ACC112 (cell line): ENCODE measurements around the gene PPM1L.

ENCODE experiments used
- H2AFZ ChIP-seq: fragments of 200-600 bp; sonication (generic); one replicate; pipeline ENCODE4 v1.6.0; 2017; ENCODE audit warnings: antibody characterized with exemption, low read length; ENCODE audit not compliant: unreplicated experiment
- H3K27ac ChIP-seq: fragments of 200-600 bp; sonication (generic); 2 replicates; pipeline ENCODE4 v1.5.1; 2014; ENCODE audit warnings: low read depth, mild to moderate bottlenecking, antibody characterized with exemption, low read length, moderate library complexity
- H3K27me3 ChIP-seq: fragments of 200-600 bp; sonication (generic); 2 replicates; pipeline ENCODE4 v1.6.1; 2014; ENCODE audit warnings: mild to moderate bottlenecking, antibody characterized with exemption, low read length, moderate library complexity, mixed read lengths; ENCODE audit not compliant: insufficient read depth
- H3K36me3 ChIP-seq: fragments of 200-600 bp; sonication (generic); 2 replicates; pipeline ENCODE4 v1.6.1; 2016; ENCODE audit warnings: mild to moderate bottlenecking, antibody characterized with exemption, low read length, moderate library complexity, mixed read lengths; ENCODE audit not compliant: insufficient read depth
- H3K4me1 ChIP-seq: fragments of 200-600 bp; sonication (generic); one replicate; pipeline ENCODE4 v1.6.1; 2016; ENCODE audit warnings: low read length, mixed read lengths; ENCODE audit not compliant: insufficient read depth, unreplicated experiment, control insufficient read depth
- H3K4me3 ChIP-seq: fragments of 200-600 bp; sonication (generic); 2 replicates; pipeline ENCODE4 v1.5.1; 2014; ENCODE audit warnings: mild to moderate bottlenecking, low read depth, low read length
- H3K79me2 ChIP-seq: fragments of 200-600 bp; sonication (generic); one replicate; pipeline ENCODE4 v1.6.0; 2016; ENCODE audit warnings: low read length; ENCODE audit not compliant: control insufficient read depth, unreplicated experiment, insufficient read depth

Gene PPM1L

GRCh38 chr3:160784853-160785252, 28.8 kb downstream of the PPM1L start:
- Histone ChIP-seq H3K27me3 (no peaks in the 10 kb centered on the region), H3K79me2 (no peaks in the 10 kb centered on the region), H3K4me3 (no peak overlapping the region), H2AFZ (no peak overlapping the region), H3K36me3 (no peaks in the 10 kb centered on the region), H3K27ac (no peak overlapping the region), H3K4me1 (no peaks in the 10 kb centered on the region)

DNA sequence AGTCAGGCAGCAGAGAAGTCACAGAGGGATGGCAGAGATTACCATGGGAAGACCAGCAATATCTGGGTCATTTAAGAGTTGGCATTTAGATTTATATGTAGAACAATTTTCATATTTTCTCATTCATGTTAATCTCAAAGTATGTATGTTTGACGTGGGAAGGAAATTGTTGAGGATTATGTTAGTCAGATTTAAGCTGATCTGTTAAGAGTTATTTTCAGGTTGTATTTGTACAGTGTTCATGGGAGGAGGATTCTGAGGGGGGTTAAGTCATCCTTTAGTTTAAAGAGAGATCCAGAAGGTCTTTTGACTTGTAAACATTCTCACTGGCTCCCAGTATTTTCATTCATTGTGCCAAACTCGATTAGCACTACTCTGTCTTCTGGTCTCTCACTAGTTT, 34.7 kb downstream of the PPM1L start:
- H3K79me2 ChIP-seq, result no peaks in the 10 kb centered on the region
- no peaks in the 10 kb centered on the region for H3K4me1 ChIP-seq
- H3K27me3 ChIP-seq, result no peaks in the 10 kb centered on the region
- H3K27ac ChIP-seq, result no peak overlapping the region
- H3K4me3 ChIP-seq, result no peak overlapping the region
- H2AFZ ChIP-seq, result no peak overlapping the region
- H3K36me3 ChIP-seq, result no peaks in the 10 kb centered on the region

- no peak overlapping the region for H3K27ac ChIP-seq
- no peak overlapping the region for H3K4me3 ChIP-seq
- H3K4me1 ChIP-seq, result peaks cover 2% of the 10 kb centered on the region
- no peaks in the 10 kb centered on the region for H3K36me3 ChIP-seq
- no peak overlapping the region for H2AFZ ChIP-seq
- H3K27me3 ChIP-seq, result no peaks in the 10 kb centered on the region
- H3K79me2 ChIP-seq, result no peaks in the 10 kb centered on the region
These were observed 36.5 kb downstream of the PPM1L start for GRCh38 chr3:160792540-160792939.

- Histone ChIP-seq H3K4me3 (no peak overlapping the region), H3K36me3 (no peaks in the 10 kb centered on the region), H2AFZ (no peak overlapping the region), H3K27ac (no peak overlapping the region), H3K27me3 (no peaks in the 10 kb centered on the region), H3K4me1 (peaks cover 2% of the 10 kb centered on the region), H3K79me2 (no peaks in the 10 kb centered on the region)
These were observed 37.8 kb downstream of the PPM1L start for GRCh38 chr3:160793722-160794252.

DNA sequence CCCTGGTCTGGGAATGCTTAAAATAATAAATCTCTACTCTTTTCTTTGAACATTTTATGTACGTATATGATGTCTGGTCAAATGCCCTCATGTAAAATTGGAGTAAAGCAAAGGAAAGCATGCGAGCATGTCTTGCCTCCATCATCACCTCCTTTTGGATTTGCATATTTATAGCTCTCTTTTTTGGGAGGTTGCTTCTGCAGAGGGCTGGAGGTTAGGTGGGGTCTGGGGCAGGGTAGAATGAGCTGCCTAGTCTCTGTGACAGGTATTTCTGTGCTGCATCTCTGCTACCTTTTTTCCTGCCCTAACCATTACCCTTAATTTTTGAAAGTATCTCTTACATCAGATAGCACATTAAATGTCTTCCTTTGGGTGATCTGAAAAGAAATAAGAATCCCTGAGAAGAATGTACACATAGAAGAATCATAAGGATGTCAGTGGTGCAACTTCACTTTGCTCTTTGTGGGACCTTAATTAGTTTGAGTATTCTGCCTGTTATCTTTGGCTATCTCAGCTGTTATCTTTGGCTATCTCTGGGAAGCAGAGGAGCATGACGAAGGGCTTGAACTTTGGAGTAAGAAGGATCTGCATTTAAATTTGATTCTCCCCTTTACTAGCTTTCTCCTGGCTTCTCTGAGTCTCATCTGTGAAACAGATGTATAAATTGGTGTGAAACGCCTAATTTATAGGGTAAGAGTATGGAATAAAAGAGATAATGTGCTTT, 40.2 kb downstream of the PPM1L start:
- peaks cover 2% of the 10 kb centered on the region for H3K4me1 ChIP-seq
- H2AFZ ChIP-seq, result no peak overlapping the region
- H3K4me3 ChIP-seq, result no peak overlapping the region
- no peaks in the 10 kb centered on the region for H3K79me2 ChIP-seq
- H3K27ac ChIP-seq, result no peak overlapping the region
- H3K27me3 ChIP-seq, result no peaks in the 10 kb centered on the region
- no peaks in the 10 kb centered on the region for H3K36me3 ChIP-seq

- H3K4me3 ChIP-seq, result no peak overlapping the region
- H2AFZ ChIP-seq, result no peak overlapping the region
- no peaks in the 10 kb centered on the region for H3K27me3 ChIP-seq
- peaks cover 2% of the 10 kb centered on the region for H3K4me1 ChIP-seq
- H3K27ac ChIP-seq, result no peak overlapping the region
- no peaks in the 10 kb centered on the region for H3K79me2 ChIP-seq
- H3K36me3 ChIP-seq, result no peaks in the 10 kb centered on the region
These were observed 40.8 kb downstream of the PPM1L start for GRCh38 chr3:160796813-160797164.

DNA sequence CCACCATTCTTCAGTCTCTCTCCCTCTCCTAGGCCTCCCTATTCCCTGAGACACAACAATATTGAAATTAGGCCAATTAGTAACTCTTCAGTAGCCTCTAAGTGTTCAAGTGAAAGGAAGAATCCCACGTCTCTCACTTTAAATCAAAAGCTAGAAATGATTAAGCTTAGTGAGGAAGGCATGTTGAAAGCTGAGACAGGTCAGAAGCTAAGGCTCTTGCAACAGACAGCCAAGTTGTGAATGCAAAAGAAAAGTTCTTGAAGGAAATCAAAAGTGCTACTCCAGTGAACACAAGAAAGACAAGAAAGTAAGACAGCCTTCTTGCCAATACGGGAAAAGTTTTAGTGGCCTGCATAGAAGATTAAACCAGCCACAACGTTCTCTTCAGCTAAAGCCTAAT, 41.3 kb downstream of the PPM1L start:
- Histone ChIP-seq H2AFZ (no peak overlapping the region), H3K79me2 (no peaks in the 10 kb centered on the region), H3K27me3 (no peaks in the 10 kb centered on the region), H3K4me3 (no peak overlapping the region), H3K36me3 (no peaks in the 10 kb centered on the region), H3K4me1 (peaks cover 2% of the 10 kb centered on the region), H3K27ac (no peak overlapping the region)

DNA sequence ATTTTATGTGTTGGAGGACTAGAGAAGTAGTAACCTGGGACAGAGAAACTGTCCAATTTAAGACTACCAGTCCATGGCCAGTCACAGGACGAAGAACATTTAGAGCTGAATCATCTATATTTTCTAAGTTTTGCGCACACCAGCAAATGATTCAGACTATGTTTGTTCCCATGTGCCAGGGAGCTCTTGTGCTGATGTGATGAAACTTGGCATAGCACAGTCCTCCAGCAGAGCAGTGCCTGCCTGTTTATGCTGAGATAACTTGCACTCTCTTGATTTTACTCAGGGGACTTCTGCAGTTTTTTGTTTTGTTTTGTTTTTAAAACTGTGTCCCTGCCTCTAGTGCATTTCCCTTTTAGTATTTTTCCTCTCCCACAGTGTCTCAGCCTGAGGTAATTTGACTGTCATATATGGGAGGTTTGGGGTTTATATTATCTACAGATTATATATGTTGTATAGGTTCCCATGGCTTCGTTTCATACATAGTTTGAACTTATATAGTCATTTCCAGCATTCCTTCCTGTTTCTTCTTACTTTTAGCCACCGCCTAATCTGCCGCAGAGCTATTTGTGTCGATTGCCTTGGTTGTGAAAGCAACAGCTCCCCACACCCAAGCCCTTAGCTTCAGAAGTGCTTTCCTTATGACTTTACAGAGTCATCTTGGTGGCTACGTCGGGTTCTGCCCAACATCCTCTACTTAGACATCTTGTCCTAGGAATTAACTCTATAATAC, 45.5 kb downstream of the PPM1L start:
- peak overlapping the region; percentile 63 for H3K27ac ChIP-seq
- H2AFZ ChIP-seq, result no peak overlapping the region
- no peak overlapping the region for H3K4me3 ChIP-seq
- H3K4me1 ChIP-seq, result peaks cover 2% of the 10 kb centered on the region
- no peaks in the 10 kb centered on the region for H3K79me2 ChIP-seq
- no peaks in the 10 kb centered on the region for H3K36me3 ChIP-seq
- H3K27me3 ChIP-seq, result no peaks in the 10 kb centered on the region

DNA sequence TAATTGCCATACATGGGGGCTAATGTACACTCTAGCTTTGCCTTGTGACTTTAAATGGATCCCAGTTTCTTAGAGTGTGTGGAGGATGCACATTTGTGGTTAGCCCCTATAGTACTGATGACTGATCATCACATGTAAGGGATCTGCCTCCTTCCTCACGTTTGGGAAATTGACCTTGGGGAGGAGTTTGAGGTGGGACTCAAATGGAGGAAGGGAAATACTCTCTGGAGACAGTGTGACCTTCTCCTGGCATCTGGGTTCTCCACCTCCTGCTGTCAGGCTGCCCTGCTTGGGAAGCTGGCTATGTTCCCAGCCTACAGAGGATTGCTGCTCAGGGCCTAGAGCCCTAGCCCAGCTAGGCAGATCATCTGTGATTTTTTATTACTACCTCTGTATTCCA, 48.7 kb downstream of the PPM1L start:
- Histone ChIP-seq H2AFZ (no peak overlapping the region), H3K4me3 (no peak overlapping the region), H3K27me3 (no peaks in the 10 kb centered on the region), H3K27ac (no peak overlapping the region), H3K79me2 (no peaks in the 10 kb centered on the region), H3K36me3 (no peaks in the 10 kb centered on the region), H3K4me1 (no peaks in the 10 kb centered on the region)

DNA sequence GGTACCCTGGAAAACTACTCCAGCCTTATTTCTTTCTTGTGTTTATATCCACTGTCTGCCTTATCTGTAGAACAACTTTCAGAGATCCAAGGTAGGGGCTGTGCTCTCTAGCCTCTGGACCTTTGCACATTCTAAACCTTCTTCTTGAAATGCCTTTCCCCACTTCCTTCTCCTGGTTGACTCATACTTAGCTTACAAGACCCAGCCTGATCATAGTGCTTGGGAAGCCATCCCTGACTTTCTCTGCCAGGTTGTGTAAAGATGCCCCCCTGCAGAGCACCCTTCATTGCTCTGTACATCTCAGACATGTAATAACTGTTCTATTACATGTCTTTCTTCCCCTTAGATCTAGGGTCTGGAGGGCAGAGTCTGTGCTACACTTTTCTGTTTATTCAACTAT, 50.1 kb downstream of the PPM1L start:
- no peak overlapping the region for H3K27ac ChIP-seq
- H2AFZ ChIP-seq, result no peak overlapping the region
- H3K36me3 ChIP-seq, result no peaks in the 10 kb centered on the region
- H3K4me1 ChIP-seq, result peaks cover 13% of the 10 kb centered on the region
- H3K4me3 ChIP-seq, result no peak overlapping the region
- H3K27me3 ChIP-seq, result no peaks in the 10 kb centered on the region
- H3K79me2 ChIP-seq, result no peaks in the 10 kb centered on the region

GRCh38 chr3:160806686-160807085, 50.7 kb downstream of the PPM1L start:
- H3K36me3 ChIP-seq, result no peaks in the 10 kb centered on the region
- no peaks in the 10 kb centered on the region for H3K79me2 ChIP-seq
- no peak overlapping the region for H3K27ac ChIP-seq
- H3K4me1 ChIP-seq, result peaks cover 13% of the 10 kb centered on the region
- no peak overlapping the region for H2AFZ ChIP-seq
- H3K27me3 ChIP-seq, result no peaks in the 10 kb centered on the region
- no peak overlapping the region for H3K4me3 ChIP-seq
